NCI-H2081 (cell line): ENCODE measurements around the gene CCDC63.

Experiments
- DNase-seq, 2 experiments: peaks; one replicate each; lab custom pipeline; 2025; lab: John Stamatoyannopoulos, UW

CCDC63 gene

DNA sequence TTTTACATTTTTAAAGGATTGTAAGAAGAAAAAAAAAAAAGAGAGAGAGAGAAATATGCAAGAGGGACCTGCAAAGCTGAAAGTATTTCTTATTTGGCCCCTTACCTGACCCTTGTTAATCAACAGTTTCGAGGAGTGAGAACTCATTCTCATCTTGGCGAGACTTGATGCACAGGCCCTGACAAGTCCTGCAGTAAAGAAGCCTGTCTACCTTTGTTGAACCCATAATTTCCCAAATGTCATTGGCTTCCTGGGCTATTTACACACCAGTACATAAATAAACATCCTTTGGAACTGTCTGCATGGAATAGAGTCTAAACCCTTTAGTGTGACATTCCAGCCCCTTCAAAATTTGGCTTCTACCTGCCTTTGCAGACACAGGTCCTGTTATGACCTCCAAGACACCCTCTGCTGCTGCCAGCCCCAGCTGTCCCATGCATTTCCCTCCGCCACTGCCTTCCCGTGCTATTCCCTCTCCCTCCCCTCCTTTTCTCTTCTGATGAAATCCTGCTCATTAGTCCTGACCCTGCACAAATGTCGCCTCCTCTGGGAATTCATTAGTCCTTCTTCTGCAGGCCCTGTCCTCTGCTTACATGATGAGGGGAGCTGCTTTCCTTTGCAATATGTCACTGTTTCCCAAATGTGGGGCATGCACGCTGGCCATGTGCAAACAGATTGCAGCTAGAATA is 38.5 kb downstream of the CCDC63 start:
- DNase-seq: no peak

DNA sequence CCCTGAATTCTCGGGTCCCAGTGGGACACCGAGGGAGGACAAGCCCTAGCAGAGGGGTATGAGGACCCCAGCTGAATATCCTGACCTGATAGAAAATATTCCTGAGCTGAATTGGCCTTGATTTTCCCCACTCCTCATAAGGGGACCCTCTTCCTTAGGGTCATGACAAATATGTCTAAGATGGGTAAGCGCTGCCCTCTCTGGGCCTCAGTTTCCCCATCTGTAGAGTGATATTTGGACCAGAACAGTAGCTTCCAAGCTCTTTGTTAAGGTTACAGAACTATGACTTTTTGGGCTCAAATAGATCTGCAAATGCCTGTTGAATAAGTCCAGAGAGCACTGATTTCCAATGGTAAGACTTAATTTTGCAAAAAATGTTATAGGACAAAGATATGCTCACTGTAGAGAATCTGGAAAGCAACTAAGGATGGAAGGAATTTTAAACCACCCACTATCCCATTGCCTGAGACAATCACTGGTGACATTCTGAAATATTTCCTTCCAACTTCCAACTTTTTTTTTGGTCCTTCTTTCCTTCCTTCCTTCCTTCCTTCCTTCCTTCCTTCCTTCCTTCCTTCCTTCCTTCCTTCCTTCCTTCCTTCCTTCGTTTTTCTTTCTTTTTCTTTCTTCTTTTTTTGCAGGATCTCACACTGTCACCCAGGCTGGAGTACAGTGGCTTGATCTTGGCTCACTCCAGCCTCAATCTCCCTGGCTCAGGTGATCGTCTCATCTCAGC is 41.6 kb downstream of the CCDC63 start:
- no peak for DNase-seq

DNA sequence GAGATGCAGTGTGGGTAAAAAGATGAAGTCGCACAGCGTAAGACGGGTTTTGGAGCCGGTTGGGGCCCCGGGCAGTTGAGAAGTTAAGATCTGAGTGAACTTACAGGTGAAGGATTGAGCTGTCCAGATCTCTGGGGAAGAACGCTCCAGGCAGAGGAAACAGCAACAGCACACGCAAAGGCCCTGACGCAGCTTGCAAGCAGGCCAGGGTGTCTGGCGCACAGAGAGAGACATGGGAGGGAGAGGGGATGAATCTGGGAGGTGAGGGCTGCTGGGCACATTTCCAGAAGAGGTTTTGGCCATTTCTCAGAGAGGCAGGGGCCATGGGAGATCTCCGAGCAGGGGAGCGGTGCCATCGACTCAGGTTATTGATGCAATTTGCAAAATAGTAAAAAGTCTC is 42.6 kb downstream of the CCDC63 start:
- DNase-seq: no peak

DNA sequence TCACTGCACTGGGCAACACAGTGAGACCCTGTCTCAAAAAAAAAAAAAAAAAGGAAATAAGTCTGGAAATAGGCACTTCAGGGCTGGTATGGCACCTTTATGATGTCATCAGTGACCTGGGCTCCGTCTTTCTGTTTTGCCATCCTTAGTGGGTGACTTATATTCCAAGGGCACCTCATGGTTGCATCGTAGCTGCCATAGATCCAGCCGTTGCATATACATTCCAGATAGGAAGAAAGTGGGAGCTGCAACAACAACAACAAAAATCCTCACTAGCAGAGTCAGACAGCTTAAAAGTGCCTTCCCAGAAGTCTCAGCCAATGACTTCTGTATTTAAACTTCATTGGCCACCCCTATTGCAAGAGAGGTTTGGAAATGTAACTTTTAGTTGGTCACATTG is 47.2 kb downstream of the CCDC63 start:
- DNase-seq: no peak

DNA sequence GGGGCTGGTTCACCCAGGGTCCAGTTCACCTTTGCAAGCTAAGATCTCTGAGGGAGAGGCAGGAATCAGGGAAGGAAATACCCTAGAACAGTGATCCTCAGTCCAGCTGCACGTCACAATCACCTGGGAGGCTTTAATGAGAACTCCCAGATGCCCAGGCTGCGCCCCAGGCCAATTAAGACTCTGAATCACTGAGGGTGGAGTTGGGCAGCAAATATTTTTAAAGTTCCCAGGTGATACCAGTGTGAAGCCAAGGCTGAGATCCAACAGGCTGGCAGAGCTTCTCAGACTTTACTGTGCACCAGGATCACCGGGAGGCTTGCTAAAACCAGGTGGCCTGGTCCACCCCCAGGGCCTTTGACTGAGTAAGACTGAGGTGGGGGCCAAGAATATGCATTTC is 49.8 kb downstream of the CCDC63 start:
- no peak for DNase-seq

DNA sequence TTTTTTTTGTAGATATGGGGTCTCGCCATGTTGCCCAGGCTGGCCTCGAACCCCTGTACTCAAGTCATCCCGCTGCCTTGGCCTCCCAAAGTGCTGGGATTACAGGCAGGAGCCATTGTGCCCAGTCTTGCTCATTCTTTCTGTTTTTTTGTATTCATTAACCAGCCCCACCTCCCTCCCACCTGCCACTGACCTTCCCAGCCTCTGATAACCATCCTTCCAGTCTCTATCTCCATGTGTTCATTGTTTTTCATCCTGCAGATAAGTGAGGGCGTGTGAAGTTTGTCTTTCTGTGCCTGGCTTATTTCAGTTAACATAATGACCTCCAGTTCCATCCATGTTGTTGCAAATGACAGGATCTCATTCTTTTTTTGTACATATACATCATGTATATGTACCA is 54.6 kb downstream of the CCDC63 start:
- no peak for DNase-seq

DNA sequence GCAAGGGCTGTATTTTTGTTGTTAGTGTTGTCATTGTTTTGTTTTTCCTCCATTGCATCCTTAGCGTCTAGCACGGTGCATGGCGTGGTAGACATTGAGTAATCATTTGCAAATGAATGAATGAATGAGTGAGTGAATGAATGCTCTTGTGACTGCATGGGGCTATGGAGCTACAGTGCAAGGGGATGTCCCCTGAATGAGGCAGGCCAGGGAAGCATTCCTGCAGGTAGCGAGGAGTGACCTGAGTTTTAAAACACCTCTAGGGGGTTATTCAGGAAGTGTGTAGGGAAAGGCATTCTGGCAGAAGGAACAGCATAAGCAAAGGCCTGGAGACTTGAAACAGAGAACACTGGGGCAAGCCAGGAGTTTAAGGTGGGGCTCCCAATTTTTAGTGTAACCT is 56.7 kb downstream of the CCDC63 start:
- DNase-seq: no peak

DNA sequence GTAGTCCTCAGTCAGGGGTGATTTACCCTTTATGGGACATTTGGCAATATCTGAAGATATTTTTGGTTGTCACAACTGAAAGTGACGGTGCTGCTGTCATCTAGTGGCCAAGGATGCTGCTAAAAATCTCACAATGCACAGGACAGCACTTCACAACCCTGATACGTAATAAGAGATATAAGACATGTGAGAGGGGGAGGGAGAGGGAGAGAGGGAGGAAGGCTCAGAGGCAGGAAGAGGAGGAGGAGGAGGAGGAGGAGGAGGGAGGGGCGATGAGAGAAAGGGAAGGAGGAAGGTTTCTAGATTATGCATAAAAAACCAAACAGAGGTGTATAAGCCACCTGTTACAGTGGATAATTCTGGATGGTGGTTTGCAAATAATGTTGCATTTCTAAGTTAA is 59.3 kb downstream of the CCDC63 start:
- no peak for DNase-seq

DNA sequence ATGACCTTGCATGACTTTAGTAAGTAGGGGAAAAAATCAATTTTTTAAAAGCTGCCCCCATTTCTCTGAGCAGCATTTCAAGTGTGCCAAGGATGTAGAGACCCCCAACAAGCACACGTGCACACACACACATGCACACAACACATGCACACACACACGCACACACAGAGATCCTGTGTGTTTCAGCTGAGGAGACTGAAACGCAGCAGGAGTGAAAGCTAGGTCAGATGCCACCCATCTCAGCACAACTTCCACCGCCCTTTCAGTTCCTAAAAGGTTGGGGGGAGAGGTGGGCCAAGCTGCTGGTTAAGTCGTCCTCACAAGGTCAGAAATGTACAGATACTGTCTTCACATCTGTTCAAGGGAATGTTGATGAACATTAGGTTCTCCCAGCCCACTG is 59.7 kb downstream of the CCDC63 start:
- DNase-seq: no peak

DNA sequence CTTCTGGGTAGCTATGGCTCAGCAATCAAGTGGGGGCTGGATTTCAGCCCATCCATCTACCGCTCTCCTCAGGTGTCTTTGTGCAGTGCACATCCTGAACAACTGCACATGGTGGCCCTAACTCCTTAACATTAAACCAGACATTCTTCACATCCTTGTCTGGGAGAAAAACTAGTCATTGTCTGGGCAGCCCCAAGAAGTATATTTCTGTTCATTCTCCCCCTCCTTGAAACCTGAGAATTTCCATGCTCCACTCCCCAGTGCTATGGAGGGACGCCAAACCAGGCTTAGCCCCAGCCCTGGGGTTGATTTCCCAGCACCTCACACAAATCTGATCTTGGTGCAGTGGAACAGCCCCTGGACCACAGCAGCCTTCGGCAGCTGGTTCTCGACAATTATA is 60.2 kb downstream of the CCDC63 start:
- no peak for DNase-seq

DNA sequence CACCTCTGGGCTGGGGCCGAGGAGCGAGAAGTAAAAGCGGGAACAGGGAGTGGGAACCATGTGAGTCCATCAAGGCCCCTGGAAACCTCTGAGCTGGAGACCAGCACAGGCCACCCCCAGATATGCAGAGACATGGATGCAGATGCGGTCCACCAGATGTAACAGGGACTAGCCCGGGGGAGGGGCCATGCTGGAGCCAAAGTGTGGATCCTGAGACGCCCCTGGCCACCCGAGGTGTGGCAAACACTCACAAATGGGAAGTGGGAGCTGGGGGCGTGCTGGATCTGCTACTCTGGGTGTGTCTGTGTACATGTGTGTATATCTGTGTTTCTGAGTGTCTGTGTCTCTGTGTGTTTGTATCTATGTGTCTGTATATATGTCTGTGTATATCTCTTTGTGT is 60.8 kb downstream of the CCDC63 start:
- DNase-seq: no peak

DNA sequence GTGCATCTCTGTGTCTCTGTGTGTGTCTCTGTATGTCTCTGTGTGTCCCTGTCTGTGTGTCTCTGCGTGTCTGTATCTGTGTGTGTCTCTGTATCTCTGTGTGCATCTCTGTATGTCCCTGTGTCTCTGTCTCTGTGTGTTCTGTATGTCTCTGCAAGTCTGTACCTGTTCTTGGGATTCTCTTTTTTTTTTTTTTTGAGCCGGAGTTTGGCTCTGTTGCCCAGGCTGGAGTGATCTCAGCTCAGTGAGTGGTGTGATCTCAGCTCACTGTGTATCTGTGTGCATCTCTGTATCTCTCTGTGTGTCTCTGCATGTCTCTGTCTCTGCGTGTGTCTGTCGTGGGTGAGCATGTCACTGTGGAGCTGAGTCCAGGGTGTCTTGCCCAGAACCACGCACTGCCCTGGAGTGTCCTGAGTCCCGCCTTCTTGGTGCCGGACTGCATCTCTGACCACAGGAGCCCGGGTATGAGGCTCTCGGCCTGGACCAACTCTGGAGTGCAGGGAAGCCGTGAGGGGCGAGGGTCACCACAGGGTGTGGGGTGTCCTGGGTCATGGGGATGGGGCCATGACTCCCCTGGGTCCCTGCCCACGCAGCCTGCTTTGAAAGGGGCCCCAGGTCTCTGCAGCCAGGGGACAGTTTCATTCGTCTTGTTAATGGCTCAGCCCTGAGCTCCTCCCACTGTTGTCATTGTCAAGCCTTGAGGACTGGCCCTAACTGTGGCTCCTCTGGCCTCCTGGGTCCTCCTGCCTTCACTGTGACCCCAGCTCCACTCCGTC is 61.8 kb downstream of the CCDC63 start:
- DNase-seq: no peak

DNA sequence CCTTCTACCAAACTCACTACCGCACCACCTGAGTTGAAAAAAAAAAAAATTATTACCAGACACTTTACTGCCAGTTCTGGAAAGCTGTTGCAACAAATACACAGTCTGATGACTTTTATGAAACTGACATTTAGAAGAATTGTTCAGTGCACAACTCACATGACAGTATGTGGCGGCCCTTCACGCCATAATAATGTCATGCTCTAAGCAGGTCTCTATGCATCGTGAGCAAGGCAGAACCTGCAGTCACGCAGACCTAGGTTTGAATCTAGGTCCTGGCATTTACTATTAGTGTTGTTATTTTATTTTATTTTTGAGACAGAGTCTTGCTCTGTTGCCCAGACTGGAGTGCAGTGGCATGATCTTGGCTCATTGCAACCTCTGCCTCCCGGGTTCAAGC is 65.5 kb downstream of the CCDC63 start:
- DNase-seq: no peak

DNA sequence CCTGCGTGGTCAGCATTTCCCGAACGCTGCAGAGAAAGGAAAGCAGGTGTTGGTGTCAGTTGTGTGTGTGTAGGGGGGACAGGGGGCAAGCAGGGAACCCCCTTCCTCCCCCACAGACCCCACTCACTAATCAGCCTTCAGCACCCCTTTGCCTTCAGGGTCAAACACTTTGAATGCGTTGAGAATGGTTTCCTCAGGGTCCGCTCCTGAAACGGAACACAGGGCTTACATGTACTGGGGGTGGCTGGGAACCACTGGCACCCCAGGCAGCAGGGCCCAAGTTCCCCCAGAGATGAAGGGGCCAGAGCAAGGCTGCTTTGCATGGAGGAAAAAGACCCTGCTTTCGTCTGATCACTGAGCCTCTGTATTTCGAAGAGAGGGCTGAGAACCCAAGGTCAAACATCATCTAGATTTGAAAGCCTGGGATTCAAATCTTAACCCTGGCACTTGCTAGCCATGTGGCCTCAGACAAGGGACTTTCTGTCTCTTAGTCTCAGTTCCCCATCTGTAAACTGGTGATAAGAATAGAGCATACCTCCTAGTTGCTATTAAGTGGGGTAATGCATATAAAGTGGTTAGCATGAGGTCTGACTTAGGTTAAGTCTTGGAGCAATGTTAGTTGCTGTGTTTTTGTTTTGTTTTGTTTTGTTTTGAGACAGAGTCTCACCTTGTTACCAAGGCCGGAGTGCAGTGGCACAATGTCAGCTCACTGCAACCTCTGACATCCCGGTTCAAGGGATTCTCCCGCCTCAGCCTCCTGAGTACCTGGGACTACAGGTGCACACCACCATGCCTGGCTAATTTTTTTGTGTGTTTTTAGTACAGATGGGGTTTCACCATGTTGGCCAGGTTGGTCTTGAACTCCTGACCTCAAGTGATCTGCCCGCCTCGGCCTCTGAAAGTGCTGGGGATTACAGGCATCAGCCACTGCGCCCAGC is 66.6 kb downstream of the CCDC63 start:
- DNase-seq: no peak

DNA sequence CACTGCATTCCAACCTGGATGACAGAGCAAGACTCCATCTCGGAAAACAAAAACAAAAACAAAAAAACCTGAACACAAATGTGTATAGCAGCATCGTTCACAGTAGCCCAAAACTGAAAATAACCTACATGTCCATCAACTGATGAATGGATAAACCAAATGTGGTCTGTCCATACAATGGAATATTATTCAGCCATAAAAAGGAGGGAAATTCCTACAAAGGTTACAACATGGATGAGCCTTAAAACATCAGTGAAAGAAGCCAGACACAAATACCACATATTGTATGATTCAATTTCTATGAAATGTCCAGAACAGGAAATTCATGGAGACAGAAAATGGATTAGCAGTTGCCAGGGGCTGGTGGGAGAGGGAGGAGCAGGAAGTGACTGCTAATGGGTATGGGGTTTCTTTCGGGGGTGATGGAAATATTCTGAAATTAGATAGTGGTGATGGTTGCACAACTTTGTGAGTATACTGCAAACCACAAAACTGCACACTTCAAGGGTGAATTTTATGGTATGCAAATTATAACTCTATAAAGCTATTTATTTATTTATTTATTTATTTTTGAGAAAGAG is 69.6 kb downstream of the CCDC63 start:
- no peak for DNase-seq

DNA sequence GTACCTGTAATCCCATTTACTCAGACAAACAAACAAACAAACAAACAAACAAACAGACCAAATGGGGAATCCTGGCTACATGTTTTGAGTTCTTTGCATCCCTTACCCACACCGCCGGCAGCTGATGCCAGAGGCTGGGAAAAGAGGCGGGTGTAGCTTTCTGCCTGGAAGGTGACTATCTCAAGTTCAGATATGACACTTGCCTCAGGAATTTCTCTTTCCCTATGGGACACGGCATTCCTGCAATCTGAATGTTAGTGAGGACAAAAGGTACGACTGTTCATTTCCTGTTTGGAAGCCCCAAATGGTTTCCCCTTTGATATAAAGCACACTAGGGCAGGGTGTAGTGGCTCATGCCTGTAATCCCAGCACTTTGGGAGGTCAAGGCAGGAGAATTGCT is 70.7 kb downstream of the CCDC63 start:
- DNase-seq: no peak

DNA sequence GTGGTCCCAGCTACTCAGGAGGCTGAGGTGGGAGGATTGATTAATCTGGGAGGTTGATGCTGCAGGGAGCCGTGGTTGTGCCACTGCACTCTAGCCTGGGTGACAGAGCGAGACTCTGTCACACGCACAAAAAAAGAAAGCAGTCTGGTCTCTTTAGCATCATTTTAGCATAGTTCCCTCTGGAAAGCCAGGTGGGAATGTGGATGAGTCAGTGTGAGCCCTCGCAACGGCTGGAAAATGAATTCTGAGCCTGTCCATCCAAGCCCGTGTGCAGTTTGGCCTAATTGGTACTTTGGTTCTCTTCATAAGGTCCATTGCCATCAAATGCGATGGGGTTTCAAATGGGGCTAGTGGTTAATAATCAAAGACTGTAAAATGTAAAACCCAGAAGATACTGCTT is 71.2 kb downstream of the CCDC63 start:
- no peak for DNase-seq

DNA sequence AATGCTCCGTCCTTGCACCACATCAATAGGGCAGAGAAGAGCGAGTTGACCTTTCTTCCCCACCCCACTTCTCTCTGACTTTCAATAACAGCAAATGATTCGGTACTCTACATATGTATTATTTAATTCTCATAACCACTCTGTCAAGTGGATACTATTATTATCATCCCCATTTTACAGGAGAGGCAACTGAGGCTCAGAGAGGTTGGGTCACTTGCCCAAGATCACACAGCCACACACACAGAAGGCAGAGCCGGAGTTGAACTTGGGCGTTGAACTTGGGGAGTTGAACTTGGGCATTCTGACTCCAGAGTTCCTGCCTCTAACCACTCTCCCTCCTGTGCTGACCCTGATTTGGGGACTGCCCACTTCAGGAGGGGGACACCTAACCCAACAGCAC is 72.9 kb downstream of the CCDC63 start:
- DNase-seq: no peak

DNA sequence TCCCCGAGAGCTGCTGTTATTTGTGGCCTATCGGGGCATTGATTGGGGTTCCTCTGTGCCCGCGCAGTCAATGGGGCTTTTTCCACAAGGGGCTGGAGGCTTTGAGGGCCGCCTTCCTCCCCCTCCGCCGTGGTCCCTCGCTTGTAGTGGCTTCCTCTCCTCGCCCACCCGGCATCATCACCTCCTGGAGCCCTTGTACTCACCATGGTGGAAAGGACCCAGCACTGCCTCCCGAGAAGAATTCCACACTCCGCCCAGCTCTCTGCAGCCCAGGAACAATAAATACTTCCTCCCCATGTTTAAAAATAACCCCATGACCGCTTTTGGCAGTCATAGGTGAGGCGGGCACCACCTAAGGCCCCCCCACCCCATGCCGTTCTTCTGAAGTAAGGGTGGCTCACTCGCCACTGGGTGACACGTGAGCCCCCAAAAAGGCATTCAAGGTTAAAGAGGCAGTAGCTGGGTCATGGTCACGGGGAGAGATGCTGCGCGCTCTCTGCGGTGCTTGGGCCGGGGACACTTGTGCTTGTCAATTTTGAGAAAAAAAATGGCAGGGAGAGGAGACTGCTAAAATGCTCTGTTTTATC is 73.6 kb downstream of the CCDC63 start, which contains the start of gene MYL2:
Gene MYL2 (minus strand): TSS at position 256 of the 587 bp plus-strand sequence. CDS start 50 bp downstream, at position 206.
- DNase-seq: no peak

DNA sequence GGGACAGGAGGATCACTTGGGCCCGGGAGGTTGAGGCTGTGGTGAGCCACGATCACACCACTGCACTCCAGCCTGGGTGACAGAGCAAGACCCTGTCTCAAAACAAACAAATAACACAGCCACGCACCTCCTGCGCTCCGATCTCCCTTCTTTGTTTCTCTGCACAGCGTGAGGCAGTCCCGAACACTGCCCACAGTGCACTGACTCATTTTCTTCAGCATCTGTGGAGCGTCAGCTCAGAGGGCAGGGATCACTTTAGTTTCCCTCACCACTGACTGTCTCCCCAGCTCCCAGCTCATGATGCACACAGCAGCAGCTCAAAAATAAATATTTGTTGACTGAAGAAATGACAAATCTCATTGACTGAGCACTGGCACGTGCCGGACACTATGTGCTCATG is 74.5 kb downstream of the CCDC63 start:
- DNase-seq: no peak

DNA sequence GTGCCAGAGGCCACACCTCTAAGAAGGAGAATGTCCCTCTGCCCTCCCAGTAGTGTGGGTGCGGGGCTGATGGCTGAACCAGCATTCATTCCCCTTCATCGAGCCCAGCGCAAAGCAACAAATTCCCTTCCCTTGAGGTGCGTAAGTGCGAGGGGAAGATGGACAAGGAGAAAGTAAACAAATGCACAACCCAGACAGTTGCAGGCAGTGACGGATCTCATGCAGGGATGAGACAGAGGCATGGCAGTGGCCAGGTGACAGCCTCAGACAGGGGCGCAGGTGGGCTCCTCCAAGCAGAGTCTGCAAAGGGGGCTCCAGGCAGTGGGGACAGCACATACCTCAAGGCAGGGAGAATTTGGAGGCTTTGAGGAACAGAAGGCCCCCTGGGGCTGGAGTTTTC is 75.9 kb downstream of the CCDC63 start:
- no peak for DNase-seq
